Prostate gland (tissue), 2 donors: Measurements from ENCODE around the gene ITPR2.

Source experiments
- CTCF ChIP-seq, 4 experiments: fragments of 200-600 bp in 2 of 4; fragments of 450-650 bp in 2 of 4; sonication (generic) in 2 of 4; IDR thresholded peaks; 1 replicate in 3 of 4; 2 replicates in 1 of 4; pipeline ENCODE4 v1.5.1; 2016 to 2019; ENCODE audit warnings: antibody characterized with exemption in 4 of 4, mild to moderate bottlenecking in 2 of 4, moderate library complexity in 2 of 4
- POLR2A ChIP-seq: fragments of 450-650 bp; IDR thresholded peaks from one replicate; pipeline ENCODE4 v1.6.1; 2016; ENCODE audit warnings: antibody characterized with exemption, mild to moderate bottlenecking

- TF ChIP-seq POLR2A (no peak), CTCF (IDR thresholded peaks at IDR 0.05) (no peak)
Observed at GRCh38 chr12:26369588-26369987, 463.4 kb downstream of the ITPR2 start.
